Lower lobe of right lung (tissue), 2 donors: Measurements from ENCODE around the gene ARHGAP25. TPM values are rescaled to one million over a fixed set of nuclear protein-coding genes. Genes with fewer than 3 reads are reported as not detected.

ENCODE experiments used
- ATAC-seq, 2 donors: fragments of 200-7000 bp; cut with Tn5 transposase; one replicate each; pipeline ENCODE4 v1.9.1; 2020 to 2022; ENCODE audit warnings: mild to moderate bottlenecking in 2 of 2, moderate library complexity in 2 of 2
- DNase-seq: peaks from one replicate; pipeline ENCODE4 v3.0.0-alpha.2; 2020
- H3K27ac ChIP-seq: fragments of 200-600 bp; one replicate; pipeline ENCODE4 v1.8.0; 2022
- H3K27me3 ChIP-seq: fragments of 200-600 bp; one replicate; pipeline ENCODE4 v1.8.0; 2022; ENCODE audit warnings: low read depth
- H3K36me3 ChIP-seq: fragments of 200-600 bp; one replicate; pipeline ENCODE4 v1.8.0; 2022; ENCODE audit warnings: mild to moderate bottlenecking
- H3K4me1 ChIP-seq: fragments of 200-600 bp; one replicate; pipeline ENCODE4 v1.8.0; 2022
- H3K4me3 ChIP-seq: fragments of 200-600 bp; one replicate; pipeline ENCODE4 v1.8.0; 2022; ENCODE audit warnings: mild to moderate bottlenecking
- H3K9me3 ChIP-seq: fragments of 200-600 bp; one replicate; pipeline ENCODE4 v1.8.0; 2022
- intact Hi-C: fragments of 100-400 bp; cut with DNase I; formaldehyde crosslinking; loops from one replicate; pipeline ENCODE4 v1.11.0; 2022
- total RNA-seq: library from RNA; stranded (reverse); fragmentation: NEBNext Ultra II Directional; extraction: Animal tissue kit (Norgen Biotek cat#: 25700); gene quantifications from one replicate; pipeline ENCODE4 v1.2.1, GENCODE V29; 2021
- TF ChIP-seq, protein P1 (sequence below): fragments of 200-600 bp; IDR thresholded peaks from one replicate; pipeline ENCODE4 v1.8.0; 2022; ENCODE audit warnings: antibody characterized with exemption, mild to moderate bottlenecking
- donor health status: DM: no; HTN: yes; CAD: no; lungs with severe emphysema.

The ARHGAP25 gene
- total RNA-seq, 1 donor from 2014 or later: 48.5 TPM

DNA sequence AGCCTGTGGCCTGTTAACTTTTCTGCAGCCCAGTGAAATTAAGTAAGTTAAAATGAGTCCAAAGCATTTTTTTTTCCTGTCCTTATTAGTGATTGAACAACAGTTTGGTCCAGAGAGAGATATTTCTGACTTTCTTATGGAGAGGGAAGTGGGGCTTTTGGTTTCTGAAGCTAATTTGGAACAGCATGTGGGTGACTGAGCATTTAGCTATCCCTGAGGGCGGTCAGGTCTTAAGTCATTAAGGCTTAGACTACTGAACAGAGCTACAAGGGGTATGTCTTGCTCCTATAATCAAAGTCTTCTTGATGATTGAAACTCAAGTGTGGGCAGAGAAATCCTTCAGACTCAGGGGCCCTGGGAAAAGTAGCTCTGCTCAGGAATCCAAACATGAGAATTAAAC, 14.0 kb downstream of the ARHGAP25 start:
- H3K4me3 ChIP-seq: no peak overlapping the region
- TF ChIP-seq, protein P1, sequence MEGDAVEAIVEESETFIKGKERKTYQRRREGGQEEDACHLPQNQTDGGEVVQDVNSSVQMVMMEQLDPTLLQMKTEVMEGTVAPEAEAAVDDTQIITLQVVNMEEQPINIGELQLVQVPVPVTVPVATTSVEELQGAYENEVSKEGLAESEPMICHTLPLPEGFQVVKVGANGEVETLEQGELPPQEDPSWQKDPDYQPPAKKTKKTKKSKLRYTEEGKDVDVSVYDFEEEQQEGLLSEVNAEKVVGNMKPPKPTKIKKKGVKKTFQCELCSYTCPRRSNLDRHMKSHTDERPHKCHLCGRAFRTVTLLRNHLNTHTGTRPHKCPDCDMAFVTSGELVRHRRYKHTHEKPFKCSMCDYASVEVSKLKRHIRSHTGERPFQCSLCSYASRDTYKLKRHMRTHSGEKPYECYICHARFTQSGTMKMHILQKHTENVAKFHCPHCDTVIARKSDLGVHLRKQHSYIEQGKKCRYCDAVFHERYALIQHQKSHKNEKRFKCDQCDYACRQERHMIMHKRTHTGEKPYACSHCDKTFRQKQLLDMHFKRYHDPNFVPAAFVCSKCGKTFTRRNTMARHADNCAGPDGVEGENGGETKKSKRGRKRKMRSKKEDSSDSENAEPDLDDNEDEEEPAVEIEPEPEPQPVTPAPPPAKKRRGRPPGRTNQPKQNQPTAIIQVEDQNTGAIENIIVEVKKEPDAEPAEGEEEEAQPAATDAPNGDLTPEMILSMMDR: no peak
- ATAC-seq (no peak), DNase-seq (no peak)
- no peaks in the 10 kb centered on the region for H3K9me3 ChIP-seq
- intact Hi-C loops: no loop called here
- no peaks in the 10 kb centered on the region for H3K36me3 ChIP-seq
- no peaks in the 10 kb centered on the region for H3K27me3 ChIP-seq
- H3K4me1 ChIP-seq: peaks cover 41% of the 10 kb centered on the region
- H3K27ac ChIP-seq: no peak overlapping the region

DNA sequence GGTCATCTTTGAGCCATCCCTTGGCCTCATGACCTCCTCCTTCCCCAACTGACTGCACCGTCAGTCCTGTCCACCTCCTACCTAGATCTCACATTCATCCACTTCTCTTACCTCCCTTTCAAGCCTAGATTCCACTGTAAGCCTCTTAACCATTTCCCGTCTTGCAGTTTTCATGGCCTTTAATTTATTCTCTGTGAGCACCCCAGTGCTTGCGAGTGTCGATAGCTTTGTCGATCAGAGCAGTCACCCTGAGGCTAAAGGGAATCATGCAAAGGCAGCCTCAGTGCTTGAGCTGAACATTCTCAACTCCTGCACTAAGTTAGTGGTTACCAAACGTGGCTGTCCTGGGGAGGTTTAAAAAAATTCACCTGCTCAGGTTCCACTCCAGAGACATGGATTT, 14.7 kb downstream of the ARHGAP25 start:
- ATAC-seq (no peak), DNase-seq (no peak)
- Histone ChIP-seq H3K4me1 (peaks cover 41% of the 10 kb centered on the region), H3K4me3 (no peak overlapping the region), H3K36me3 (no peaks in the 10 kb centered on the region), H3K9me3 (no peaks in the 10 kb centered on the region), H3K27me3 (no peaks in the 10 kb centered on the region), H3K27ac (no peak overlapping the region)
- intact Hi-C loops: no loop called here
- TF ChIP-seq, protein P1: no peak

DNA sequence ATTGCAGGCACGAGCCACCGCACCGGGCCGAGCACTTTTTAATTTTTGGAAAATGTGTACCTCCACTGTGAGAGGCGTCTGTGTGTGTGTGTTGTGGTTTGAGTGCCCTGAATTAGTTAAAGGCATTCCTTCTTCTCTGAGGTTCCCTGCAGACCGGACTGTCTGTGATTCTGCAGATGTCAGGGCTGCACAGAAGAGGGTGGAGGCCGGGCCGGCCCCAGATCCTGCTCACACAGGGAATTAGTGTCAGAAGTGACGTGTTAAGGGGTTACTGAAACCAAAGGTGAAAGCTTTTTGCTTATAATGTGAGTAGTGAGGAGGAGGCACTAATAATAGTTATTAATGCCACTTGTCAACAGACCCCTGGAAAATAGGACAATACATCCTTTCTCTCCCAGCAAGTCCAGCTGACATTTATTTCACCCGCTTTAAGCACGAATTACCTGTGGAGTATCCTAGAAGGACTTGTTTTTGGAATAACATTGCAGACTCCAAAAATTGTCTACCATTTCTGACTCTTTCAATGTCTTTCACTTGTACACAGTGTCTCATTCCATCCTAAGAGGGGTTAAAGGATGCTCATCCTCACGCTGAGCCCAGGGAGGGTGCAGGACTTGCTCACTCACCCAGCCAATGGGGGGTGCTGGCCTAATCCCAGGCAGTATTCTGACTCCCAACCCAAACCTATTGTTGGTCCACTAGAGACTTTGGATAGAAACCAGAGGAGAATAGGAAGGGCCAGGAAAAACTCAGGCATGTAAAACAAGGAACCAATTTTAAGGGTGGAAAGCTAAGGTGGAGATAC, 16.2 kb downstream of the ARHGAP25 start:
- Histone ChIP-seq H3K4me3 (no peak overlapping the region), H3K4me1 (peaks cover 46% of the 10 kb centered on the region), H3K36me3 (no peaks in the 10 kb centered on the region), H3K27ac (peak overlapping the region; percentile 32), H3K27me3 (no peaks in the 10 kb centered on the region), H3K9me3 (no peaks in the 10 kb centered on the region)
- ATAC-seq (no peak), DNase-seq (no peak)
- intact Hi-C loops: loop anchor here (10.0 kb wide), 1 partner anchor 84 kb away; no protein-coding TSS in a partner anchor
- TF ChIP-seq, protein P1: no peak

- H3K9me3 ChIP-seq: no peaks in the 10 kb centered on the region
- H3K27me3 ChIP-seq: no peaks in the 10 kb centered on the region
- no peak overlapping the region for H3K4me3 ChIP-seq
- peak overlapping the region; percentile 32 for H3K27ac ChIP-seq
- no peaks in the 10 kb centered on the region for H3K36me3 ChIP-seq
- peaks cover 55% of the 10 kb centered on the region for H3K4me1 ChIP-seq
- TF ChIP-seq, protein P1: peak; percentile 92
- peak; percentile 93 for DNase-seq
- intact Hi-C loops: loop anchor here (10.0 kb wide), 1 partner anchor 83 kb away; no protein-coding TSS in a partner anchor
- ATAC-seq: peak; percentile 95 to 97
Measured at GRCh38 chr2:68751397-68752339, 17.1 kb downstream of the ARHGAP25 start.

- H3K9me3 ChIP-seq: peaks cover 5% of the 10 kb centered on the region
- no peaks in the 10 kb centered on the region for H3K36me3 ChIP-seq
- TF ChIP-seq, protein P1: no peak
- H3K4me3 ChIP-seq: no peak overlapping the region
- DNase-seq (no peak), ATAC-seq (no peak)
- peaks cover 55% of the 10 kb centered on the region for H3K4me1 ChIP-seq
- H3K27ac ChIP-seq: peak overlapping the region; percentile 20
- no peaks in the 10 kb centered on the region for H3K27me3 ChIP-seq
- intact Hi-C loops: loop anchor here (10.0 kb wide), 1 partner anchor 81 kb away; no protein-coding TSS in a partner anchor
Measured at GRCh38 chr2:68753318-68753717, 18.7 kb downstream of the ARHGAP25 start.
